ENCODE results near the gene PARVB. TPM values are rescaled to one million over a fixed set of nuclear protein-coding genes. Genes with fewer than 3 reads are reported as not detected.

Gene PARVB
- total and polyA plus RNA-seq, 12 donors = 46.7 to 201 (median 91.2) TPM

DNA sequence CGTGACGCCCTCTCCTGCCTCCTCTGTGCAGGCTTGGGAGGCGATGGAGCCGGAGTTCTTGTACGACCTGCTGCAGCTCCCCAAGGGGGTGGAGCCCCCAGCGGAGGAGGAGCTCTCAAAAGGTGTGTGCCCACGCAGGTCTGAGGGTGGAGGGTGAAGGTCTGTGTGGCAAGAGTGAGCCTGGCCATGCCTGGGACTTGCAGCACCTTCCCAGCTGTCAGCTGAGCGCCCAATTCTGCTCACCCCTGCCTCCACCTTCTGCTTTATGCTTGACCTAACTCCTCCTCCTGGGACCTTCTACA is 159.1 kb downstream of the PARVB start:
- TF ChIP-seq, protein P1, sequence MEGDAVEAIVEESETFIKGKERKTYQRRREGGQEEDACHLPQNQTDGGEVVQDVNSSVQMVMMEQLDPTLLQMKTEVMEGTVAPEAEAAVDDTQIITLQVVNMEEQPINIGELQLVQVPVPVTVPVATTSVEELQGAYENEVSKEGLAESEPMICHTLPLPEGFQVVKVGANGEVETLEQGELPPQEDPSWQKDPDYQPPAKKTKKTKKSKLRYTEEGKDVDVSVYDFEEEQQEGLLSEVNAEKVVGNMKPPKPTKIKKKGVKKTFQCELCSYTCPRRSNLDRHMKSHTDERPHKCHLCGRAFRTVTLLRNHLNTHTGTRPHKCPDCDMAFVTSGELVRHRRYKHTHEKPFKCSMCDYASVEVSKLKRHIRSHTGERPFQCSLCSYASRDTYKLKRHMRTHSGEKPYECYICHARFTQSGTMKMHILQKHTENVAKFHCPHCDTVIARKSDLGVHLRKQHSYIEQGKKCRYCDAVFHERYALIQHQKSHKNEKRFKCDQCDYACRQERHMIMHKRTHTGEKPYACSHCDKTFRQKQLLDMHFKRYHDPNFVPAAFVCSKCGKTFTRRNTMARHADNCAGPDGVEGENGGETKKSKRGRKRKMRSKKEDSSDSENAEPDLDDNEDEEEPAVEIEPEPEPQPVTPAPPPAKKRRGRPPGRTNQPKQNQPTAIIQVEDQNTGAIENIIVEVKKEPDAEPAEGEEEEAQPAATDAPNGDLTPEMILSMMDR (IDR thresholded peaks at IDR 0.05) = no peak
- H3K4me1 ChIP-seq = peaks cover 0 to 12% (median 0%) of the 10 kb centered on the region in 9 donors
- H3K27me3 ChIP-seq = peaks cover 0 to 64% (median 24%) of the 10 kb centered on the region in 7 donors
- no peaks in the 10 kb centered on the region for H3K9me3 ChIP-seq
- intact Hi-C loops (cut with DNase I) = no loop called here
- DNase-seq (no peak), ATAC-seq (no peak)
- H3K36me3 ChIP-seq = peaks cover 0 to 27% (median 0%) of the 10 kb centered on the region in 9 donors
- 75 to 77% methylated on average over 8 of the region's 8 CpGs for WGBS, 2 donors
- peak overlapping the region in 1 of 10 donors; percentile 96 for H3K27ac ChIP-seq
- peak overlapping the region in 1 of 10 donors; percentile 69 for H3K4me3 ChIP-seq

DNA sequence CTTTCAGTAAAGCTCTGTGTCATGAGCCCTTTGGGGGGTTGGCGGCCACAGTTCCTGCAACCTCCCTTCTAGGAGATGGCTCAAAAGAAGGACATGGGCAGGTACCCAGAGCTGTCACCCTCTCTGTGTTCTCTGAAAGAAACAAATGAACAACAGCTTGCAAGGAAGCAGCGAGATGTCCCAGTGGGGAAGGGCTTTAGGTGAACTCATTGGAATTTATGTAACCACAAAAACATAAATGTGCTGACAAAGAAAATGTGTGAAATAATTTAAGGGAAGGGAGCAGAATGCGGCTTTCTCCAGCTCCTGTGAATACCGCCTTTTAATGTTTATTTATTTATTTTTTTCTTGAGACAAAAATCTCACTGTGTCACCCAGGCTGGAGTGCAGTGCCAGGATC is 159.9 kb downstream of the PARVB start:
- TF ChIP-seq, protein P1 (IDR thresholded peaks at IDR 0.05) = no peak
- H3K36me3 ChIP-seq = peaks cover 0 to 27% (median 0%) of the 10 kb centered on the region in 9 donors
- 74 to 83% methylated on average over 4 of the region's 4 CpGs for WGBS, 2 donors
- ATAC-seq (no peak), DNase-seq (no peak)
- no peak overlapping the region for H3K27ac ChIP-seq
- intact Hi-C loops (cut with DNase I) = no loop called here
- H3K27me3 ChIP-seq = peaks cover 0 to 64% (median 24%) of the 10 kb centered on the region in 7 donors
- H3K4me1 ChIP-seq = peaks cover 0 to 12% (median 0%) of the 10 kb centered on the region in 9 donors
- no peaks in the 10 kb centered on the region for H3K9me3 ChIP-seq
- H3K4me3 ChIP-seq = no peak overlapping the region

DNA sequence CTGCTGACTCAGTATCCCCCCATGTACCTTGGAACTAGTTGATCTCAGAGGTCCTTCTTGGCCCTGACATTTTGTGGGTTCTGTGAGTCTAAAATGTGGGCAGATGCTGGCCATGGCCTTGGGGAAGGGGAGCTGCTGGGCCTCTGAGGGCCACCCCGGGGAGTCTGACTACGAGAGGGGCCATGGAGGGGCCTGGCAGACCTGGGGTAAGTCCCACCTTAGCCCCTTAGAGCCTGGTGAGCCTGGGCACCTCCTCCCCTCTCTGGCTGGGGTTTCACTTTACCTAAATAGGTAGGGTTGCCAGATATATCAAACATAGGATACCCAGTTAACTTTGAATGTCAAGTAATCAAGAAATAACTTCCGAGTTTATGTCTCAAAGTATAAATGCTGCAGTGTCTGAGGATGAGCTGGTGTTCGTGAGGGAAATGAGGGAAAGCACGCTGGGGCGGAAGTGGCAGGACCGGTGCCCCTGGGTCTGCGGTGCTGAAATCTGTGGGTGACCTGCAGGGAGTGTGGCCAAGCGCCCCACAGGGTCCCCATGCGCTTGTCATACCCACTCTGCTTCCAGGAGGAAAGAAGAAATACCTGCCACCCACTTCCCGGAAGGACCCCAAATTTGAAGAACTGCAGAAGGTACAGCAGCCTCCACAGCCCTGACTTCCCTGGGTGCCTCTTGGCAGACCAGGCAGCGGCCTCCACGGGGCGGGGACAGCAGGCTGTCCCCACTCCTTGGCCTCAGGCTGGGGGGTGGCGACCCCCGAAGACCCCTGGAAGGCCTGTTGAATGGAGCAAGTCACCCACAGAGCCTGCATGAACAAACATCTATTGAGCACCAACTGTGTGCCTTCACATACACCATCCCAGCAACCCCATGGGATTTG is 161.4 kb downstream of the PARVB start:
- H3K27ac ChIP-seq = no peak overlapping the region
- peaks cover 0 to 54% (median 24%) of the 10 kb centered on the region in 7 donors for H3K27me3 ChIP-seq
- H3K36me3 ChIP-seq = peaks cover 0 to 27% (median 0%) of the 10 kb centered on the region in 9 donors
- WGBS, 2 donors = 92 to 94% methylated on average over 16 of the region's 16 CpGs
- TF ChIP-seq, protein P1 (IDR thresholded peaks at IDR 0.05) = no peak
- no peak overlapping the region for H3K4me3 ChIP-seq
- no peak for DNase-seq
- intact Hi-C loops (cut with DNase I) = no loop called here
- ATAC-seq = no peak
- peaks cover 0 to 14% (median 0%) of the 10 kb centered on the region in 9 donors for H3K4me1 ChIP-seq
- H3K9me3 ChIP-seq = no peaks in the 10 kb centered on the region

DNA sequence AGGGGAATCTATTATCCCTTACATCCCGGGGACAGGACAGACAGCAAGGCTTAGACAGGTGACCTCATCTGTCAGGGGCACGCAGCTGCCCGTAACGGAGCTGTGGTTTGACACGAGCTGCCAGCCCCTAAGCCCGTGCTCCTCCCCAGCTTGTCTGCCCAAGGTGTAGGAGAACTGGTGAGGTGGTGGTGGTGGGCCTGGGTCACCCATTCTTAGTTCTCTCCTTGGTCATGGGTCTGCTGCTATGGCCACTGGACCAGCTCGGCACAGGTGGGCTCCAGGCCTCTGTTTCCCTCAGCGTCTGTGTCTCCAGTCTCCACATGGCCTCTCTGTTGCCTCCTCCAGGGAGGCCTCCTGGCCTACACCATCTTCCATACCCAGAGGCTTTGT is 162.0 kb downstream of the PARVB start:
- H3K36me3 ChIP-seq = peaks cover 0 to 27% (median 0%) of the 10 kb centered on the region in 9 donors
- H3K9me3 ChIP-seq = no peaks in the 10 kb centered on the region
- TF ChIP-seq, protein P1 (IDR thresholded peaks at IDR 0.05) = no peak
- peaks cover 0 to 48% (median 24%) of the 10 kb centered on the region in 7 donors for H3K27me3 ChIP-seq
- WGBS, 2 donors = 72 to 90% methylated on average over 8 of the region's 8 CpGs
- ATAC-seq = no peak
- H3K27ac ChIP-seq = no peak overlapping the region
- intact Hi-C loops (cut with DNase I) = no loop called here
- no peak for DNase-seq
- H3K4me3 ChIP-seq = no peak overlapping the region
- H3K4me1 ChIP-seq = peaks cover 0 to 19% (median 0%) of the 10 kb centered on the region in 9 donors

All from heart right ventricle (tissue), 16 donors.